Adipocyte (in vitro differentiated cells): ENCODE data around the gene GPNMB.
A peak's percentile ranks its signal among the peaks of the same experiment; 100 is the strongest.

Experiments
- DNase-seq: peaks from one replicate; pipeline ENCODE4 v3.0.0-alpha.2; 2015; ENCODE audit warnings: low read depth
- H3K27me3 ChIP-seq: replicated peaks from 2 replicates; pipeline ENCODE4 v1.7.0; 2013; ENCODE audit warnings: mild to moderate bottlenecking, low read length, moderate library complexity; ENCODE audit not compliant: control insufficient read depth, insufficient read depth
- H3K36me3 ChIP-seq: 2 replicates; pipeline ENCODE4 v1.7.0; 2013; ENCODE audit warnings: low read length, mild to moderate bottlenecking, moderate library complexity; ENCODE audit not compliant: control insufficient read depth, insufficient read depth, severe bottlenecking
- H3K4me1 ChIP-seq: 2 replicates; pipeline ENCODE4 v1.7.0; 2013; ENCODE audit warnings: mild to moderate bottlenecking, low read length, moderate library complexity; ENCODE audit not compliant: control insufficient read depth, insufficient read depth
- H3K4me3 ChIP-seq: 2 replicates; pipeline ENCODE4 v1.7.0; 2013; ENCODE audit warnings: mild to moderate bottlenecking, low read length, moderate library complexity
- H3K9ac ChIP-seq: 2 replicates; pipeline ENCODE4 v1.7.0; 2013; ENCODE audit warnings: mild to moderate bottlenecking, low read length, moderate library complexity
- H3K9me3 ChIP-seq: 2 replicates; pipeline ENCODE4 v1.7.0; 2013; ENCODE audit warnings: mild to moderate bottlenecking, low read length, moderate library complexity; ENCODE audit not compliant: control insufficient read depth

Gene GPNMB

DNA sequence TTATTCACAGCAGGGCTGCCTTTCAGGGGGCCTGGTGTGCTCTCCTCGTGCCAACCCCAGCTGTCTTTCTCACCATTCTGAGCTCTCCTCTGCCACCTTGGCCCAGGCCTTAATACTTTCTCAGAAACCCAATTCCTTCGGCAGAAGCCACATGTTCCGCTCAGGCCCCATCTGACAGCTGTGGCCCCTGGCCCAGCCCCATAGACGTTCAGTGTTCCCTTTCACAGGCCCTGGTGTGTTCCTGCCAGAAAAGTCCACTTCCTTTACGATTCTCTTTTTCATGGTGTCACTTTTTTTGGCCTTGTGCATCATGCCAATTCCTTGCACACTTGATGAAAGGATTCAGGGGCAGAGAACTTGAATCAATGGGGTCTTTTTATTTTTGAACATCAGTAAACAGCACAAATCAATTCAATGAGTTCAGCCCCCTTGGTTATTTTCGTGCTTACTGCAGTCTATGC lies 15.9 kb upstream of the GPNMB start:
- H3K36me3 ChIP-seq: no peaks in the 10 kb centered on the region
- DNase-seq: no peak
- peaks cover 13% of the 10 kb centered on the region for H3K4me1 ChIP-seq
- no peaks in the 10 kb centered on the region for H3K9me3 ChIP-seq
- H3K27me3 ChIP-seq: no peaks in the 10 kb centered on the region
- no peak overlapping the region for H3K9ac ChIP-seq
- no peak overlapping the region for H3K4me3 ChIP-seq

DNA sequence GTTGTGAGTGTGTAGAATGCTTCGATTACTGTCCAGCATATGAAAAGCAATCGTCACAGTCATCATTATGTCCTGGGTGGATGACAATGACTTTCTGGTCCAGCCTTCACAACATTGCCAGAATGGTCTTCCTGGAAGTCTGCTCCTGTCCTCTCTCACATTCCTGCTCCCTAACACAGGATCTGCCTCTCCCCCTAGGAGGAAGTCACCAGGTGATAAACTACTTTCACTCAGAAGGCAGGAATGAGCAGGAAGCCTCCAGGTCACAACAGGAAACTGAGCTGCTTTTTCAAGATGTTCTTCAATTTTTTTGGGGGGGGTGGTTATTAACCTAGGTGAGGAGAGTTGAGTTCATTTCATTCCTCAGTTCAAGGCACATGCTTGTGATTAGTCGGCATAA lies 13.6 kb upstream of the GPNMB start:
- no peak for DNase-seq
- peaks cover 20% of the 10 kb centered on the region for H3K4me1 ChIP-seq
- no peak overlapping the region for H3K4me3 ChIP-seq
- H3K9me3 ChIP-seq: no peaks in the 10 kb centered on the region
- no peaks in the 10 kb centered on the region for H3K36me3 ChIP-seq
- H3K9ac ChIP-seq: no peak overlapping the region
- no peaks in the 10 kb centered on the region for H3K27me3 ChIP-seq

DNA sequence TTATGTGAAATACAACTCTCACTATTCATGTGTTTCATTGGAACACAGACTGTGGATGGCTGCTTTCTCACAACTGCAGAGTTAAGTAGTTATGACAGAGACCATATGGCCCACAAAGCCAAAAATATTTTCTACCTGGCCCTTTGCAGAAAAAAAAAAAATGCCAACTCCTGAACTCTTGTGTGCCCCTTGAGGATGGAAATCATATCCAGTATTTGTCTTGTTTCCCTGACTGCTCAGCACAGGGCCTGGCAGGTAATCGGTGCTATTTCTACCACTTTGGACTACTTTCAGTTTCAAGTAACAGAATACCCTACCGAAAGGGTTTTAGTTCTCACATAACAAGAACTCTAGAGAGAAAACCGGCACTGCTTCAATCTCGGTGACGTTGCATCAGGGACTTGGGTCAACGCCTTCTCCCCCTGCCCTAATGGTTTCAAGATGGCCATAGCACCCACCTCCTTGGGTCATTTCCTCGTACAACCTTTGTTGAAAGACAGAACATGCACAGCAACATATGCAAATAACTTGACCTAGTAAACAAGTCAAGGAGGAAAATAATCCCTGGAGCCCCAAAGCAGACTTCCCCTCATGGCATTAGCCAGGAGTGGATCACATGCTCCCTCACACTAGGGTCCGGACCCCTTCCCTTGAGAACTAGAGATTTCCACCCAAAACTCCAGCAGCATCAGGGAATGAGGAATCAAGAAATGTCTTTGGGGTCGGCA lies 11.8 kb upstream of the GPNMB start:
- DNase-seq: peak; percentile 56
- Histone ChIP-seq H3K27me3 (no peaks in the 10 kb centered on the region), H3K9me3 (no peaks in the 10 kb centered on the region), H3K4me3 (peak overlapping the region; percentile 39), H3K36me3 (no peaks in the 10 kb centered on the region), H3K9ac (no peak overlapping the region), H3K4me1 (peaks cover 20% of the 10 kb centered on the region)

DNA sequence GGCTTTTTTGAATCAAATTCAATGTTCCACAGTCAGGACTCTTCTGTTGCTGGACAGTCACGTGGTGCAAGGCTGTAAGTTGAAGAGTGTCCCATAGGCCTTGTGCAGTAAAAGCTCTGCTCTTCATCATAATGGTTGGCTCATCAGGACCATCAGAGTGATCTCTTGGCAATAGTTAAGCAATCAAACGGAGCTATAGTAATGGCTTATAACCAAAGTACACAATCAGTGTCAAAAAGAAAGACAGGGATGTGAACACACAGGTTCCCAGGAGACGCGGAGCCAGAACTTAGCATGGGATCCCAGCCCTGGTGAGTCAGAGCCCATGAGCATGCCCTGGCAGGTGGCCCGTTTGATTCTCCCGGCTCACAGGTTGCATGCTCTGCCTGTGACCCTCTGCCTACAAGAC lies 10.8 kb upstream of the GPNMB start:
- Histone ChIP-seq H3K27me3 (no peaks in the 10 kb centered on the region), H3K9ac (no peak overlapping the region), H3K36me3 (no peaks in the 10 kb centered on the region), H3K4me1 (peaks cover 20% of the 10 kb centered on the region), H3K9me3 (no peaks in the 10 kb centered on the region), H3K4me3 (no peak overlapping the region)
- no peak for DNase-seq

DNA sequence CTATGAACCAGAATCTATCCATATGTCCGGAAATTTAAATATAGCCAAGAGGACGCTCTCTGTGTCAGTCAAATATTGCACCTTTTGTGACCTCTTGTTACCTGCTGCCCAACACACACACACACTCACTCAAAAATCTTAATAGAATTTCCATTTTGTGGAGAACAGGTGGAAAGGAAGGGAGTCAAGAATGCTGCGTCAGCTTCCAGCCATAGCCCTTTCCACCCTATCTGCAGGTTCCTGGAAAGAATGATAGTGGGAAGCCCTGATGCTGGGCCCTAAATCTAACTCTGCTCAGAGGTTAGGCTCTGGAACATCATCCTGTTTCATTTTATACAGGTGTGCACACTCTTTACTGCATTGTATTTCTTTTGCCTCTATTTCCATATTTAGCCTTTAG lies 9.6 kb upstream of the GPNMB start:
- no peaks in the 10 kb centered on the region for H3K9me3 ChIP-seq
- H3K4me1 ChIP-seq: peaks cover 20% of the 10 kb centered on the region
- no peaks in the 10 kb centered on the region for H3K27me3 ChIP-seq
- H3K36me3 ChIP-seq: no peaks in the 10 kb centered on the region
- DNase-seq: no peak
- no peak overlapping the region for H3K9ac ChIP-seq
- no peak overlapping the region for H3K4me3 ChIP-seq

DNA sequence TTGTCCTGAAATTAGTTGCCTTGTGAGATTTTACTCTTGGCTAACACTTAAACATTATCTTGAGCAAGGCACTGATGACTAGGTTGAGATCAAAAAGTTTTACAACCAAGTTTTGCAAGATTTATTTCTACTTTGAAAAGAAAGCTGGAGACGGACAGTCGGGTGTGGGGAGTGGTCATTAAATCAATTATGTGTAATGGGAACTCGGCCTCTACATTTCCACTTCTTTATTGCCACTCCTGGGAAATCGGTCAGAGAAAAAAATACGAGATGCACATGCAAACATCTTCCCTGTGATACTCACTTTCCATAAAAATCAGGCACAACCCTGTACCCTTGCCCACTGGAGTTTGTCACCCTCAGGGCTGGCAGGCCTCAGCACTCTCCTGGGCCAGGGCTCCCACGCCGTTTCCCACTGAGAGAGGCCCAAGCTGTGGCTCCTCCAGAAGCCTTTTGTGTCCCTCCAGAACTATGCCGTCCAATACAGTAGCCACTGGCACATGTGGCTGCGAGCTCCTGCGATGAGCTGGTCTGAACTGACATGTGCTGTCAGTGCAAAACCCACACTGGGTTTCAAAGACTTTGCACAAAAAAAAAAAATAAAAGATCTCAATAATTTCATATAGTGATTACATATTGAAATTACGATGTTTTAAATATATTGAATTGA lies 7.5 kb upstream of the GPNMB start:
- Histone ChIP-seq H3K9me3 (no peaks in the 10 kb centered on the region), H3K4me3 (no peak overlapping the region), H3K36me3 (no peaks in the 10 kb centered on the region), H3K9ac (no peak overlapping the region), H3K27me3 (no peaks in the 10 kb centered on the region), H3K4me1 (peaks cover 29% of the 10 kb centered on the region)
- DNase-seq: no peak

DNA sequence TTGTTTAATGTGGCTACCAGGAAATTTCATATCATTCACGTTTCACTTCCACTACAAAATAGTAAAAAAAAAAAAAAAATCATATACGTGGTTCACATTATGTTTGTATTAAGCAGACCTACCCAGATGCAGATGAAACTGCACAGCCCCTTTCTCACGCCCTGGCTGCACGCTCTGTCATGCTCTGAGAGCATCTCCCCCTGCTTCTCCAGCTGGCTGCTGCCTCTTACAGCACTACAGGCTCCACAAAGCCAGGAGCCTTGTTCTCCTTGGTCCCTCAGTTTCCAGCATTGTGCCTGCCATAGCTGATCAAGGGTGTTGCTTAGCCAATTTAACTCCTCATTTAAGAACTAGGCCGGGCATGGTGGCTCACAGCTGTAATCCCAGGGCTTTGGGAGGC lies 6.9 kb upstream of the GPNMB start:
- H3K4me3 ChIP-seq: no peak overlapping the region
- DNase-seq: no peak
- no peak overlapping the region for H3K9ac ChIP-seq
- no peaks in the 10 kb centered on the region for H3K9me3 ChIP-seq
- H3K4me1 ChIP-seq: peaks cover 24% of the 10 kb centered on the region
- no peaks in the 10 kb centered on the region for H3K36me3 ChIP-seq
- H3K27me3 ChIP-seq: no peaks in the 10 kb centered on the region

DNA sequence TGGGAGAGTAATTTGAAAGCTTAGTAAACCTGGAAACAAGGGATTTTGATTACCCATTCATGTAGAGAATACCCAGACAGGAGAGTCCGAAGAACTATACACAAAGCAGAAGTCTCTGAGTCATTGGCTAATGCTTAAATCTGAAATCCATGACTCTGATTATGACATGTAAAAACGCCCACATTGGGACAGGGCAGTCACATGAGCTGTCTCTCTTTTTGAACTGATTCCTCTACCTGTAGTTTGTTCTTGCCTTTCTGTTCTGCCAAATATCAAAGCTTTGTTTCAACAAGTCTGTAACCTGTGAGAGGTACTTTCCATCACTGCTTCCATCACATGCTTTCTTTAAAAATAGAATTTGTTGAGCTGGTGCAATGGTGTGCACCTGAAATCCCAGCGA lies 4.3 kb upstream of the GPNMB start:
- Histone ChIP-seq H3K27me3 (no peaks in the 10 kb centered on the region), H3K4me3 (no peak overlapping the region), H3K9ac (no peak overlapping the region), H3K36me3 (no peaks in the 10 kb centered on the region), H3K9me3 (no peaks in the 10 kb centered on the region), H3K4me1 (peaks cover 19% of the 10 kb centered on the region)
- DNase-seq: peak; percentile 42

DNA sequence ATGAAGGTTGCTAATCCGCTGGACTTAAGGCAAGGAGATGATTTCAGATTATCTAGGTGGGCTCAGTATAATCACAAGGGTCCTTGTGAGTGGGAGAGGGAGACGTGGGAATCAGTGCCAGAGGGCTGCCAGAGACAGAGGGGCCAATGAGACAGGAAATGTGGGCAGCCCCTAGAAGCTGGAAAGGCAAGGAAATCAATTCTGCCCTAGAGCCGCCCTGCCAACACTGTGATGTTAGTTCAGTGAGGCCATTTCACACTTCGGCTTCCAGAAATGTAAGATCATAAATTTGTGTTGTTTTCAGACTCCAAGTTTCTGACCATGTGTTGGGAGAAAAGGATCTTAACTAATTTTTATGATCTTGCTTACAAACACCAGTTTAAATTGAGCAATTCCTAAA lies 3.6 kb upstream of the GPNMB start:
- Histone ChIP-seq H3K4me3 (no peak overlapping the region), H3K27me3 (no peaks in the 10 kb centered on the region), H3K9me3 (no peaks in the 10 kb centered on the region), H3K36me3 (no peaks in the 10 kb centered on the region), H3K4me1 (peaks cover 22% of the 10 kb centered on the region), H3K9ac (peak overlapping the region; percentile 45)
- DNase-seq: no peak

DNA sequence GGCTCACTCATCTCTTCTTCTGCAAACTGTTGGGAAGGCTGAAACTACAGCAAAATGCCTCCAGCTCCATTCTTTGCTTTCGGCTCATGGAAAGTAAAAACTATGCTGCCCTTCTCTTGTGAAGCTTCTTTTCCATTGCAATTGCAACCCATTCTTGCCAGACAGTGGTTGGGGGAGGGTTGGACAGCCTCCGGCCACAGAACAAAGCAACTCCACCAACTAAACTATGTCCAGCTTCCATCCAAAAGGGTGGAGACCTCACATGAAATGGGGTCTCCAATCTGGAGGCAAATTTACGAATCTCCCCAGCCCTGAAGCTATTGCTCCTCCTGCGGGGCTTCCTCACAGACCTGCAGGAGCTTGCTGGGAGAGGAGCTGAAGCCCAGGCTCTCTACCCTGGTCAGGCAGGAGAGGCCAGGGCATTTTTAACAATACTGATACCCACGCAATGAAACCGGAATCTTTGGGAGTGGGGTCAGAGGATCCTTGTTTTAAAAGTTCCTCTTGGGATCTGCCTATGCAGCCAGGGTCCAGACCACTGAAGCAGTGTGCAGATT lies 549 bp downstream of the GPNMB start:
- DNase-seq: no peak
- Histone ChIP-seq H3K4me3 (peak overlapping the region; percentile 81), H3K27me3 (no peaks in the 10 kb centered on the region), H3K9ac (peak overlapping the region; percentile 91), H3K9me3 (peaks cover 1% of the 10 kb centered on the region), H3K36me3 (peaks cover 14% of the 10 kb centered on the region), H3K4me1 (peaks cover 28% of the 10 kb centered on the region)

DNA sequence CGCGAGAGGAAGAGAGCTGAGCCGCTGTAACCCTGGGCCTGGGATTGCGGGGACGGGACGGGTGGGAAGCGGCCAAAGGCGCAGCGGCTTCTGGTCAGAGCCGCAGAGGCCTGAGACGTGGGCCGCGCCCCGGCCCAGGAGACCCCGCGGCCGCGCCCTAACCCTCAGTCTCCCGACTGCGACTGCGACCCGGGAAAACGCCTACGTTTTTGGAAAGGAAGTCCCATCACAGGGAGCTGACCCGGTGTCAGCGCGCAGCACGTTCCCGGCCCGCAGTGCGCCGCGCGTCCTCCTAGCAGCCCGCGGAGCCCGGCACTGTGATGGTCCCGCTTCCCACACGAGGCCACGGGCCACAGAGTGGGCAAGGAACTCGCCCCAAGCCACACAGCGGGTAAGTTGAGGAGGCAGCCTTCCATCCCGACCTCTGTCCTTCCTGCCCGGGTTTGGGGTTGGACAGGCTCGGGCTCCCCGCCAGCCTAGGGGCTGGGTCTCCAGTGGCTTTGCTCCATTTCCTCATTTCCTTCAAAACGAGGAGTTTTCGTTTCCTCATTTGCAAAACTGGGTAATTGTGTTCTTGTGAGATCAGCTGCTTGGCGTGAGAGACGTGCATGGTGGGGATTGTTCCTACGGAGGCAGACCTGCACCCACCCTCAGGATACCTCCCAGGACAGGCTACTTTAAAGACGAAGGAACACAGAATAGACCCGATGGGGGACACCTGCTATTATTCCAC lies 1.2 kb downstream of the GPNMB start:
- Histone ChIP-seq H3K9ac (peak overlapping the region; percentile 91), H3K36me3 (peaks cover 14% of the 10 kb centered on the region), H3K4me1 (peaks cover 27% of the 10 kb centered on the region), H3K4me3 (peak overlapping the region; percentile 81), H3K27me3 (no peaks in the 10 kb centered on the region), H3K9me3 (peaks cover 4% of the 10 kb centered on the region)
- DNase-seq: peak; percentile 71
